Testis (tissue), 2 donors: ENCODE data around the gene GPR78.

Experiments
- CTCF ChIP-seq, 3 experiments: fragments of 450-650 bp in 2 of 3; fragments of 200-600 bp in 1 of 3; sonication (generic) in 1 of 3; IDR thresholded peaks; one replicate each; pipeline ENCODE4 v1.5.1; 2016 to 2019; ENCODE audit warnings: antibody characterized with exemption in 3 of 3, mild to moderate bottlenecking in 2 of 3, moderate library complexity in 1 of 3
- POLR2A ChIP-seq: fragments of 450-650 bp; IDR thresholded peaks from one replicate; pipeline ENCODE4 v1.6.1; 2017; ENCODE audit warnings: antibody characterized with exemption, mild to moderate bottlenecking, moderate library complexity

- no peak for TF ChIP-seq POLR2A
- no peak for TF ChIP-seq CTCF (IDR thresholded peaks at IDR 0.05)
Observed at GRCh38 chr4:8558080-8558960, 21.9 kb upstream of the GPR78 start.
